ENCODE results near the gene SUGCT.

SUGCT gene

GRCh38 chr7:40276061-40276460, 141.3 kb downstream of the SUGCT start:
- no peak for DNase-seq

DNA sequence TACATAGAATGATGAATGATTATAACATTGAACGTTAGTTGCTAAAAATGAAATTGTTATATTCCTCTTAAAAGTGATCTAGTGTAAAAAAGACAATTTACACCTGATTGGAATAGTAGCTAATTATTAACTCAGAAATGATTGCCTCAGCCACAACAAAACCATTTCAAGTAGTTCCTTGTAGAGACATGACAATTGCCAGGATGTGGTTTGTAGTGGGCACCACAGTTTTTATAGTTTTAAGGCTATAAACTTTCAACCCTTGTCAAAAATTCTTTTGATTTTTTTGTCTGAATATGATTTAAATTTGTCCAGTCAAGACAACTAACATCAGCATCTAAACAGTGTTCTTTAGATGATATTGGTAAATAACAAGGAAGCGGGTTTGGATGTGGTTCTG, 145.2 kb downstream of the SUGCT start:
- DNase-seq = no peak

- DNase-seq = no peak
These were observed 148.1 kb downstream of the SUGCT start for GRCh38 chr7:40282858-40283257.

GRCh38 chr7:40283391-40283790, 148.6 kb downstream of the SUGCT start:
- DNase-seq = no peak

- DNase-seq = no peak
These were observed 154.0 kb downstream of the SUGCT start for GRCh38 chr7:40288827-40289226.

- no peak for DNase-seq
These were observed 163.0 kb downstream of the SUGCT start for GRCh38 chr7:40297741-40298311.

DNA sequence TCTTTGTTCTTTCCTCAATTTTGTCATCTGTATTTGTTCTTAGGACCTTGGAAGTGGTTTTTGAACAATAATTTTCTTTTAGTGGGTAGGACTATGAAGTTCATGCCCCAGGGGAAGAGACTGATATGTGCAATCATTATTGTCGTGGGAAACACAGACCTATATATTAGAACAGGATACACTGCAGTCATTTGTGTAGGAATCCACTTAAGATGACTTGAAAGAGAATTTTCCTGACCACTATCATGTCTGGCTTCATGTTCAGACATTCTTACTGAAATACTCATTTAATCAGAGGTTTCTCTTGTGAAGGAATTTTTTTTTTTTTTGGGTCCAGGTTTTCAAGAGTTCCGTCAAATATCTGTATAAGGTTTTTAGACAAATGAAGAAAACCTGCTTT, 163.6 kb downstream of the SUGCT start:
- DNase-seq = no peak

GRCh38 chr7:40299097-40299496, 164.3 kb downstream of the SUGCT start:
- no peak for DNase-seq

GRCh38 chr7:40300146-40300670, 165.4 kb downstream of the SUGCT start:
- DNase-seq = no peak

DNA sequence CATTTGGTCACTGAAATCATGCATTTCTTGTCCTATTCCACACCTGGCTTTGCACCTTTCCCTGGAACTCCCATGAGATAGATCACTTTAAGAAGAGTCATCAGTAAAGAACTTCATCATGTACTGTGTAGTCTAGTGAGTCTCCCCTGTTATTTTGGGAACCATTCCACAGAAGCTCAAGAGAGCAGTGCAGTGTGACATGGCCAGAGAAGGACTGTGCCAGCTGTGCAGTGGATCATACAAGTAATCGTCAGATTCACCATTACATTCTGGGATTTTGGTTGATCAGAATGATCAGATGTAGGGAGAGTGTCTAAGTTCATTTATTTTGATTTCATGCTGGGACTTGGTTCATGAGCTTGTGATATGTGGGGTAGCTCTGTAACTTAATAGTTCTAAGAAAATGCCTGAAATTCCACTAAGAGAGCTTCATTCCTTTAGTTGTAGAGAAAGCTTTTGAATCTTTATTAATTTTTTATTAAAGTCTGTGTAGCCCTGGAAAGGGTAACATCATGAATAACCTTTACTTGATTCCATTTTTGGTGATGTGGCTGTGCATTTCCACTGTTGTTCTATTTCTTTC, 166.8 kb downstream of the SUGCT start:
- no peak for DNase-seq

DNA sequence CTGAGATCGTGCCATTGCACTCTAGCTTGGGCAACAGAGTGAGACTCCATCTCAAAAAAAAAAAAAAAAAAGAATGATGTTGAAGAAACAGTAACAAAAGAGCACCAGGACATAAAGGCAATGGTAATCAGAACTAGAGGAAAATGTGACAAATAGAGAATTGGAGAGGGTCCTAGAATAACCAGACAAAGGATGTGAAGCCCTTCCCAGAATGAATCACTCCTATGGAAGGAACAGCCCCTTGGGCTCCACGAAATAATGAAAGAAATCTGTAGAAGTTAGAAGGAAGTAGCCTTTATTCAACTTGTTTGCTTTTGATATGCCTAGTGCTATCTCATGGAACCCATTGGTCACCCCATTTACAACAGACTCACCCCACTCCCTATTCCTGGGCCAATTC, 169.2 kb downstream of the SUGCT start:
- DNase-seq = no peak

DNA sequence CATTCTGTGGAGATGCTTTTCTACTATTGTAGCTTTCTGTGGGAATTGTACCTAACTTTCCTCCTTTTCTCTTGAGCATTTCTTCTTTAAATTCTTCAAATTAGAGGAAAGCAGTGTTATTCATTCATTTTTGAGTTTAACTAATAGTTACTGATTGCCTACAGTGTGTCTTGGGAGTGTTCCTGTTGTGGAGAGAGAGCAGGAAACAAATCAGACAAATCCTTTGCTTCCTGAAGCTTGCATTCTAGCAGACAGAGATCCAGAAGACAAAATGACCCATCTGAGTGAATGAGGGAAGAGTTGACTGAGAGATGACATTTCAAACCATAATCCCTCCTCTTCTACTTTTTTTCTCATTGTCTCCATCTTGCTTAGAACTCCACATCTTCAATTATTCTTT, 170.4 kb downstream of the SUGCT start:
- DNase-seq = no peak

DNA sequence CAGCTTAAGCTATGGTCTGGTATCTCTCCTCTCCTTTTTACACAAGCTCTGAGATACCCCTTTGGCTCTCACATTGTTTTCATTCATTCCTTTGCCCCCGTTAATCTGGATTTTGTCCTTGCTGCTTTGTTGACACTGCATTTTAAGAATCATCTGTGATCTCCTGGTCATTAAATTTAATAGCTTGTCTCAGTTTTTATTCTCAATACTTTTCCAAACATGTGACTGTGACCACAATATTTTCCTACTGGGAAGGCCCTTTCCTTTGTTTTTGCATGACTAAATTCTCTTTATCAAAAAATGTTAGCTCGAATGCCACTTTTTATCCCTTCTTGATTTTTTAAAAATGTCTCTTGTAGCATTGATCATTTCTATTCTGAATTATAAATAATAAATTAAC, 171.2 kb downstream of the SUGCT start:
- DNase-seq = no peak

GRCh38 chr7:40306596-40306995, 171.8 kb downstream of the SUGCT start:
- DNase-seq = no peak

DNA sequence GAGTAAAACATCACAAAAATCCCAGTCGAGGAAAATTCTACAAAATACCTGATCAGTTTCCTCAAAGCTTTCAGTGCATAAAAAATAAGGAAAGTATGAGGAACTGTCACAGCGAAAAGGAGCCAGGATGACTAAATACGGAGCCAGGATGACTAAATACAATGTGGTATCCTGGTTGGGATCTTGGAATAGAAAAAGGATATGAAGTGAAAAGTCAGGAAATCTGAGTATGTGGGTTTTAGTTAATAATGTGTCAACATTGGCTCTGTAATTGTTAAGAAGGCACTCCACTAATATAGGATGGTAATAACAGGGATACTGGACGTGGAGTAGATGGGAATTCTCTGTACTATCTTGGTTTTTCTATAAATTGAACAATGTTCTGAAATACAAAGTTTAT, 175.5 kb downstream of the SUGCT start:
- no peak for DNase-seq

DNA sequence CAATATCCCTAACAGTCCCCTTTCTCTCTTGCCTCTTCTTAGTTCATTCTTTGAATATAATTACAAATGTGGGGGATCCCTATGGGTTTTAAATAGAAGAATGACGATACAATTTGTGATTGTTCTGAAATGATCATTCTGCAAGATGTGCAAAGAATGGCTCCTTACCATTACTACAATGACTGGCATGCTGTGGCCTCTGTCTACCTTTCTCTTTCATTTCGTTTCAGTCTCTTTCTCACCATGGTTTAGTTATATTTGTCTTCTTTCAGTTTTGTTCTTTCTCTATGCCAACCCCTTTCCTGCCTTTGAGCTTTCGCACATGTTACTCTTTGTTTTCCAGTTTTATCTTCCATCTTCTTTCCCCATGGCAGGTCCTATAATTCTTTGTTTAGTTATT, 176.5 kb downstream of the SUGCT start:
- DNase-seq = no peak

GRCh38 chr7:40315277-40315676, 180.5 kb downstream of the SUGCT start:
- no peak for DNase-seq

DNA sequence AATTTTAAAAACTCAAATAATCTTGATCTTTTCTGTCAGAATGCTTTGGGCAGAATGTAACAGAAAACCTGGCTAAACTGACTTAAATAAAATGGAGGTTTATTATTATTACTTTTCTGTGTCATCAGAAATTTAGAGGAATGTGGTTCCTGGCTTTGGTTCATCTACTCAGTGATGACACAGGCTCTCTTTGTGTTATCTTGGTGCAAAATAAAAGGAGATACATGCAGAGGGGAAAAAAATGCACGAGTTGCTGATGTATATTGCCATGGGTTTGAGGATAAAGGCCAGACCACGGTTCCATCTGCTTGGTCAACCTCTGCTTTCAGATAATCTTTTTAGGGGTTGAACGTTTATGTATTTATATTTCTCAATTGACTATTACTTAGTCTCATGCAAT, 181.4 kb downstream of the SUGCT start:
- no peak for DNase-seq

GRCh38 chr7:40324914-40325313, 190.1 kb downstream of the SUGCT start:
- DNase-seq = no peak

DNA sequence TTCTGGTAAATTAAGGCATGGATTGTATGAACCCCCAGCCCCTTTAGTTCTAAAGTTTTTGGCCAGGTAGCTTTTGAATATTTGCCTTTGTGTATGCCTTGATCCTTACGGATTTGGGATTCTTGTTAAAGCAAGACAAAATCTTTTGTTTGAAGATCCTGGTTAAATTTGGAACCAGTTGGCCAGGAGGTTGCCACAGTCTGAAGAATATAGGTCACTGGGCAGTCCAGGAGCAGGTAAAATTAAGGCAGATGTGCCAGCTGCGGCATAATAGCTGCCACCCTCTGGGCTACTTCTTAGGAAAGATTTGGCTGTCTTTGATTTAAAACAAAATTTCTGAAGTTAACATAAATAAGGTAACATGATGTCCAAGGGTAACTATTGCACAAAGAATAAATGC, 192.3 kb downstream of the SUGCT start:
- DNase-seq = no peak

DNA sequence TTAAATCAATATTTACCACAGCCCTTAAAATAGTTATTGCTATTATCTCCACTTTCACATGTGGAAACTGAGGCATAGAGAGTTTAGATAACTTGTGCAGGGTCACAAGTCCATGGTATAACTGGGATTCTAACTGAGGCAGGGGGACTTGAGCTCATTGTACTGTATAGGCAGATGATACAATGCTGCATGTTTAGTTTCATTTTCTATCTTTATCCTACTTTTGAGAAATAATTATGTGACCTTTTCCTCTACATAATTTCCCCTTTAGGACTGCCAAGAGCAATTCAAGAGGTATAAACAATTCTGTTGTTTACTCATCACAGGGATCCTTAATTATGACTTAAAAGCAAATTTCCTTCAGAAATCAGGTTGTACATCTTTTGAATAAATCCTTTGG, 193.1 kb downstream of the SUGCT start:
- DNase-seq = no peak

DNA sequence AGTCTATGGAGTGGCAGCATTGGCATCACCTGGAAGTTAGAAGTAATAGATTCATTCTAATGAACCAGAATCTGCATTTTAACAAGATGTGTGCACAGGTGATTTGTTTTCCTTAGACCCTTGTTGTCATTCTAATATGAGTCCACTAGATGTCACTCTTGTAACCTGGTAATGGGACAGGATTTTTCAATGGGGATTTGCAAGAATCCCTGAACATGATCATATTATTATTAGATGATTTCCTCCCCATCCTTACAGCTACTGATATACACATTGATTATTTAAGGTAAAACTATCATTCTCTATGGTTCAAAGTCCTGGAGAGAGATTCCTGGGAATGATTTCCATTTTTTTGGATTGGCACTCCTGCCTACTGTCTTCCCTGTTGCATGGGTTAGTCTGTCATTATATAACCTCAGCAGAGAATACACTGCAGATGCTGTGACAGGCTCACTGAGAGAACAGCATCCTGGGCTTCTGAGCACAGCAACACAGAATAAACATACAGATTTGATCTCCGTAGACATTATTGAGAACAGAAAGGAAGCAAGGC, 194.9 kb downstream of the SUGCT start:
- peak; percentile 28 for DNase-seq

DNA sequence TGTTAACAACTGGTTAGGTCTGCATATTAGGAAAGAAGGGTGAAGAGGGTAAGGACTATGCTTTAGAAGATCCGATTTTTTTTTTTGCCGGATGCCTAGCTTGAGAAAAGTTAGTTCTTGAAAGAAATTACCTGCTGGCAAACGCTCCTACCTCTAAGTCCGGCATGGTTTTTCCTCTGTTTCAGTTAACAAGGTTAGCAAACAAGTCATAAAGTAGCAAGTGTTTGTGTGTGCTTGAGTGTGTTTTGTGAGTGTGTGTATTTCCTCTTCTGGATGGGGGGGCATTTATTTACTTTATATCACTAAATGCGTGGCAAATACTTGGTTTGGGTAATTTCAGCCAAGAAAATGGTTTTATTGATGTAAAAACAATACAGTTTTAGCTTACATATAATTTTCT, 195.6 kb downstream of the SUGCT start:
- no peak for DNase-seq

- DNase-seq = no peak
These were observed 197.1 kb downstream of the SUGCT start for GRCh38 chr7:40331915-40332314.

- DNase-seq = no peak
These were observed 197.7 kb downstream of the SUGCT start for GRCh38 chr7:40332516-40332915.
